ENCODE results near the gene POU4F2. TPM values are rescaled to one million over a fixed set of nuclear protein-coding genes. Genes with fewer than 3 reads are reported as not detected.

POU4F2 gene
- total RNA-seq, 1 experiment from 2014 or later: not detected

GRCh38 chr4:146650034-146650433, 11.3 kb downstream of the POU4F2 start:
- peaks cover 36% of the 10 kb centered on the region for H3K27me3 ChIP-seq (ENCODE audit: insufficient read depth, low read length)
- no TSS peak for BruUV-seq (replicated peaks)

GRCh38 chr4:146654687-146655520, 16.2 kb downstream of the POU4F2 start:
- peaks cover 22% of the 10 kb centered on the region for H3K27me3 ChIP-seq (ENCODE audit: insufficient read depth, low read length)
- ATAC-seq: no peak
- no peaks in the 10 kb centered on the region for H3K36me3 ChIP-seq (ENCODE audit: control insufficient read depth in 1 of 2, insufficient read depth in 2 of 2, low read length in 2 of 2)
- intact Hi-C loops (cut with micrococcal nuclease): no loop called here
- no peaks in the 10 kb centered on the region for H4K20me1 ChIP-seq (ENCODE audit: insufficient read depth)
- H3K9ac ChIP-seq (ENCODE audit: low read length): no peak overlapping the region
- no peaks in the 10 kb centered on the region for H3K9me3 ChIP-seq (ENCODE audit: control insufficient read depth in 1 of 2, insufficient read depth in 1 of 2, low read depth in 1 of 2, low read length in 2 of 2)
- ChIA-PET RAD21 (ENCODE audit: low non-redundant PET in 1 of 2, low total read pairs in 2 of 2, uncharacterized antibody in 2 of 2, unreplicated experiment in 2 of 2) (no interaction called here), CTCF (no interaction called here), POLR2A (no interaction called here)
- H3K4me1 ChIP-seq (ENCODE audit: control insufficient read depth in 1 of 2, insufficient read depth in 2 of 2, low read length in 2 of 2): no peaks in the 10 kb centered on the region
- no TSS peak for BruUV-seq (replicated peaks)
- H3K4me2 ChIP-seq (ENCODE audit: low read length): no peak overlapping the region
- H3K27ac ChIP-seq (ENCODE audit: low read depth, low read length): no peak overlapping the region
- no peak overlapping the region for H2AFZ ChIP-seq (ENCODE audit: low read depth, low read length, poor library complexity, severe bottlenecking)
- no peak for DNase-seq (ENCODE audit: low read depth, low spot score)
- no peaks in the 10 kb centered on the region for H3K79me2 ChIP-seq (ENCODE audit: insufficient read depth, low read length)
- H3K9me2 ChIP-seq (ENCODE audit: insufficient read depth): no peaks in the 10 kb centered on the region
- H3K4me3 ChIP-seq (replicated peaks in 1 of 2; ENCODE audit: low read depth in 1 of 2, low read length in 2 of 2): no peak overlapping the region
- TF ChIP-seq CEBPB (IDR thresholded peaks at IDR 0.05; ENCODE audit: low read depth) (no peak), SRF (IDR thresholded peaks at IDR 0.05; ENCODE audit: low read depth) (no peak), POLR2AphosphoS5 (IDR thresholded peaks at IDR 0.05; ENCODE audit: low read depth, low read length) (no peak), RAD21 (IDR thresholded peaks at IDR 0.05; ENCODE audit: low read depth) (no peak), ZBTB33 (IDR thresholded peaks at IDR 0.05; ENCODE audit: extremely low read depth, insufficient replicate concordance, low read length) (no peak), MAX (IDR thresholded peaks at IDR 0.05) (no peak), ATF3 (IDR thresholded peaks at IDR 0.05) (no peak), EGR1 (IDR thresholded peaks at IDR 0.05; ENCODE audit: low read depth) (no peak), ZFX (IDR thresholded peaks at IDR 0.05) (no peak), REST (IDR thresholded peaks at IDR 0.05; ENCODE audit: low read depth) (no peak), JUND (IDR thresholded peaks at IDR 0.05) (no peak), EZH2 (IDR thresholded peaks at IDR 0.05) (no peak)

More at GRCh38 chr4:146650034-146650433, 11.3 kb downstream of the POU4F2 start:
- H3K4me1 ChIP-seq (ENCODE audit: control insufficient read depth in 1 of 2, insufficient read depth in 2 of 2, low read length in 2 of 2): no peaks in the 10 kb centered on the region
- ATAC-seq (no peak), DNase-seq (ENCODE audit: low read depth, low spot score) (no peak)
- H2AFZ ChIP-seq (ENCODE audit: low read depth, low read length, poor library complexity, severe bottlenecking): no peak overlapping the region
- H3K27ac ChIP-seq (ENCODE audit: low read depth, low read length): no peak overlapping the region
- H3K9me2 ChIP-seq (ENCODE audit: insufficient read depth): no peaks in the 10 kb centered on the region
- CTCF ChIA-PET: no interaction called here
- H4K20me1 ChIP-seq (ENCODE audit: insufficient read depth): no peaks in the 10 kb centered on the region
- RAD21 ChIA-PET (ENCODE audit: low non-redundant PET in 1 of 2, low total read pairs in 2 of 2, uncharacterized antibody in 2 of 2, unreplicated experiment in 2 of 2): no interaction called here
- no peaks in the 10 kb centered on the region for H3K36me3 ChIP-seq (ENCODE audit: control insufficient read depth in 1 of 2, insufficient read depth in 2 of 2, low read length in 2 of 2)
- no peaks in the 10 kb centered on the region for H3K9me3 ChIP-seq (ENCODE audit: control insufficient read depth in 1 of 2, insufficient read depth in 1 of 2, low read depth in 1 of 2, low read length in 2 of 2)
- H3K4me3 ChIP-seq (replicated peaks in 1 of 2; ENCODE audit: low read depth in 1 of 2, low read length in 2 of 2): no peak overlapping the region
- H3K4me2 ChIP-seq (ENCODE audit: low read length): no peak overlapping the region
- no peak for TF ChIP-seq ZNF274 (IDR thresholded peaks at IDR 0.05; ENCODE audit: low read depth, low read length)
- no peak for TF ChIP-seq SRF (IDR thresholded peaks at IDR 0.05; ENCODE audit: low read depth)
- TF ChIP-seq JUND (IDR thresholded peaks at IDR 0.05): no peak
- POLR2A ChIA-PET: no interaction called here
- intact Hi-C loops (cut with micrococcal nuclease): no loop called here
- no peaks in the 10 kb centered on the region for H3K79me2 ChIP-seq (ENCODE audit: insufficient read depth, low read length)
- H3K9ac ChIP-seq (ENCODE audit: low read length): no peak overlapping the region

Measured in HCT116 (cell line).